Caco-2 (cell line): ENCODE data around the gene PPT1. TPM values are rescaled to one million over a fixed set of nuclear protein-coding genes. Genes with fewer than 3 reads are reported as not detected.

Source experiments
- BruUV-seq: library from RNA; stranded (reverse); fragments of 400-500 nt; replicated peaks from 2 replicates; lab custom pipeline; 2021; lab: Mats Ljungman, UMichigan
- CTCF ChIA-PET: fragments of 300-600 bp; sonication (Branson Sonifier 250); formaldehyde crosslinking; loops from one replicate; lab custom pipeline; 2022; ENCODE audit warnings: antibody characterized with exemption; lab: Charles Lee
- POLR2A ChIA-PET: fragments of 300-600 bp; sonication (Branson Sonifier 250); formaldehyde crosslinking; loops from one replicate; lab custom pipeline; 2022; ENCODE audit warnings: antibody characterized with exemption; lab: Charles Lee
- DNase-seq, 2 experiments: peaks; one replicate each; pipeline versions ENCODE4 v3.0.0 to v3.0.0-alpha.2; 2020 to 2022
- H3K27me3 ChIP-seq: replicated peaks from 2 replicates; pipeline ENCODE4 v1.6.0; 2011; ENCODE audit warnings: low read length; ENCODE audit not compliant: control insufficient read depth, insufficient read depth
- H3K36me3 ChIP-seq: 2 replicates; pipeline ENCODE4 v1.5.1; 2011; ENCODE audit warnings: low read length; ENCODE audit not compliant: control insufficient read depth, insufficient read depth
- H3K4me1 ChIP-seq: fragments of 250-450 bp; sonication (Bioruptor Pico); 2 replicates; pipeline ENCODE4 v1.5.1; 2020; ENCODE audit warnings: mild to moderate bottlenecking
- H3K4me3 ChIP-seq: 2 replicates; pipeline ENCODE4 v1.5.1; 2011; ENCODE audit warnings: low read depth, mild to moderate bottlenecking, control low read depth, low read length
- H3K9me3 ChIP-seq: fragments of 250-450 bp; sonication (Bioruptor Pico); 2 replicates; pipeline ENCODE4 v1.5.1; 2020; ENCODE audit warnings: mild to moderate bottlenecking, moderate library complexity
- H3K27ac Mint-ChIP-seq: one replicate; pipeline ENCODE4 v1.8.0; 2022; ENCODE audit warnings: mixed read lengths; ENCODE audit not compliant: unreplicated experiment
- H3K27me3 Mint-ChIP-seq: one replicate; pipeline ENCODE4 v1.8.0; 2022; ENCODE audit warnings: mixed read lengths; ENCODE audit not compliant: insufficient read depth, unreplicated experiment
- H3K36me3 Mint-ChIP-seq: one replicate; pipeline ENCODE4 v1.8.0; 2022; ENCODE audit warnings: mild to moderate bottlenecking, mixed read lengths; ENCODE audit not compliant: insufficient read depth, unreplicated experiment
- H3K4me1 Mint-ChIP-seq: one replicate; pipeline ENCODE4 v1.8.0; 2022; ENCODE audit warnings: low read depth, mixed read lengths; ENCODE audit not compliant: unreplicated experiment
- H3K4me3 Mint-ChIP-seq: one replicate; pipeline ENCODE4 v1.8.0; 2022; ENCODE audit warnings: mild to moderate bottlenecking, moderate library complexity, mixed read lengths; ENCODE audit not compliant: unreplicated experiment
- H3K9me3 Mint-ChIP-seq: one replicate; pipeline ENCODE4 v1.8.0; 2022; ENCODE audit warnings: mixed read lengths; ENCODE audit not compliant: unreplicated experiment
- CTCF ChIP-seq, 2 experiments: fragments of 200-600 bp in 1 of 2; IDR thresholded peaks; 1 replicate in 1 of 2; 2 replicates in 1 of 2; pipeline versions ENCODE4 v1.5.1 to v1.8.0; 2011 to 2022; ENCODE audit warnings: antibody characterized with exemption in 1 of 2, control low read depth in 1 of 2, inconsistent platforms in 1 of 2, low read depth in 1 of 2, low read length in 1 of 2, mild to moderate bottlenecking in 1 of 2, moderate library complexity in 1 of 2; ENCODE audit not compliant: insufficient read depth in 1 of 2, severe bottlenecking in 1 of 2, unreplicated experiment in 1 of 2
- intact Hi-C: fragments of 100-400 bp; cut with micrococcal nuclease; formaldehyde crosslinking; loops from one replicate; pipeline ENCODE4 v1.10.0; 2022; ENCODE audit not compliant: unreplicated experiment
- total RNA-seq: library from RNA; stranded (reverse); gene quantifications from 2 replicates; pipeline ENCODE4 v1.2.3, GENCODE V29; 2022

Gene PPT1
- total RNA-seq, 1 experiment from 2014 or later, result 144 TPM

GRCh38 chr1:40141878-40142535, 45.0 kb upstream of the PPT1 start:
- no peak for TF ChIP-seq CTCF (IDR thresholded peaks at IDR 0.05; ENCODE audit: insufficient read depth in 1 of 2, low read depth in 1 of 2, low read length in 1 of 2, severe bottlenecking in 1 of 2, unreplicated experiment in 1 of 2)
- no TSS peak for BruUV-seq
- ChIA-PET CTCF (interaction anchor here (2.6 kb wide), 1 partner anchor 197 kb away, joined by 29 read pairs; no protein-coding TSS in a partner anchor), POLR2A (no interaction called here)
- Mint-ChIP-seq H3K27ac (peak overlapping the region; percentile 55), H3K36me3 (peaks cover 15% of the 10 kb centered on the region), H3K4me3 (no peak overlapping the region), H3K27me3 (no peaks in the 10 kb centered on the region), H3K4me1 (peaks cover 19% of the 10 kb centered on the region), H3K9me3 (peaks cover 15% of the 10 kb centered on the region)
- intact Hi-C loops, result loop anchor here (10.0 kb wide), 1 partner anchor 57 kb away; no protein-coding TSS in a partner anchor
- Histone ChIP-seq H3K4me3 (no peak overlapping the region), H3K4me1 (peaks cover 13% of the 10 kb centered on the region), H3K9me3 (peaks cover 10% of the 10 kb centered on the region; the same call in 1 of the 2 replicates), H3K36me3 (no peaks in the 10 kb centered on the region), H3K27me3 (no peaks in the 10 kb centered on the region)
- DNase-seq, result no peak

DNA sequence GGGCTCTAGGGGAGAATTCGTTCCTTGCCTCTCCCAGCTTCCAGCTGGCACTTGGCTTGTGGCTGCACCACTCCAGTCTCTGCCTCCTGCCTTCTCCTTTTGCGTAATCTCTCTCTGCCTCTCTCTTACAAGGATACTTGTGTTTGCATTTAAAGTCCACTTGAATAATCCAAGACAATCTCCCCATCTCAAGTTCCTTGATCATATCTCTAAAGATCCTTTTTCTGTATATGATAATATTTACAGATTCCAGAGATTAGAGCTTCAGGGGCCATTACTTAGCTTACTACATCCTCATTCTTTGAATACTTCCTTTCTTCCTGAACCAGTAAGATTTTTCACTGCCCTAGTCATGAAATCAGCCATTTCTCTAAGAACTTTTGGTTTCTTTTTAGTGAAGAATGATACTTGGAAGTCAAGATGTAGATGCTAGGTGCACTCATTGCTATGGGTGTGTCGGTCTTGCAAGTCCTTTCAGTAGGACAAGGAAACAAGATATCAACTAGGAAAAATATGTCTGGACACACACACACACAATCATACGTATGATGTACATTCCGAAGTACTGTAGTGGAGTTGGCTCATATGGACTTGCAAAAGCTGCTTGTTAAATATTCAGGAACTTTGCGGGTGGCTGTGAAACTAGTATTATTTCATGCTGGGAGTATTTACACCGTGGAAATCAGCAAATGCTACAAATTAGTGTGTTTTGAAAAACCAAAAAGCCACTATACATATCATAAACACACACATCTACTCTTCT, 43.3 kb upstream of the PPT1 start:
- Mint-ChIP-seq H3K27ac (peak overlapping the region; percentile 26), H3K36me3 (peaks cover 15% of the 10 kb centered on the region), H3K27me3 (no peaks in the 10 kb centered on the region), H3K4me1 (peaks cover 19% of the 10 kb centered on the region), H3K4me3 (peak overlapping the region; percentile 47), H3K9me3 (peaks cover 15% of the 10 kb centered on the region)
- intact Hi-C loops, result loop anchor here (1.0 to 10.0 kb wide), 2 partner anchors 9 to 56 kb away; no protein-coding TSS in a partner anchor
- TF ChIP-seq CTCF (IDR thresholded peaks at IDR 0.05; ENCODE audit: insufficient read depth in 1 of 2, low read depth in 1 of 2, low read length in 1 of 2, severe bottlenecking in 1 of 2, unreplicated experiment in 1 of 2), result no peak
- peaks cover 10% of the 10 kb centered on the region; the same call in 1 of the 2 replicates for H3K9me3 ChIP-seq
- peaks cover 13% of the 10 kb centered on the region for H3K4me1 ChIP-seq
- no peaks in the 10 kb centered on the region for H3K36me3 ChIP-seq
- H3K27me3 ChIP-seq, result no peaks in the 10 kb centered on the region
- CTCF ChIA-PET, result interaction anchor here (0.5 to 0.9 kb wide), 4 partner anchors 12 to 198 kb away, joined by 3 to 4 read pairs (median 3); no protein-coding TSS in a partner anchor
- POLR2A ChIA-PET, result interaction anchor here (0.5 to 0.7 kb wide), 2 partner anchors 12 to 96 kb away, joined by 3 to 9 read pairs; no protein-coding TSS in a partner anchor
- DNase-seq, result peak; percentile 49 to 63
- no TSS peak for BruUV-seq
- H3K4me3 ChIP-seq, result no peak overlapping the region

DNA sequence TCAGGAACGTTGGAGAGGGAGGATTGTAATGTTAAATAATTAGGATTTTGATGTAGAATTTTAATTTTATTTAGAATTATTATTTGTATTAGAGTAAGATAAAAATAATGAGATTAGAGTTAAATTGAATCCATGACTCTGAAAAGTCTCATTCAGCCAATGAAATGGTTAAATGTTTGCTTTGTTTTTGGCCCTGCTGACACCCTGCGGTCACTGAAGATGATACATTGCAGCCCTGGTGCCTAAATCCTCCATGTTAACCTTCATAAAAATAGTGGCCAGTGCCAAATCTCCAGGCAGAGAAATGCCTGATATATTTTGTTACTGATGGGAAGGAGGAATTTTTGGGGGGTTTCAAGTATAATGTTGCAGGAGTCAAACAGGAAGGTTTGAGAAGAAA, 36.8 kb upstream of the PPT1 start:
- no TSS peak for BruUV-seq
- Histone ChIP-seq H3K36me3 (no peaks in the 10 kb centered on the region), H3K4me1 (peaks cover 13% of the 10 kb centered on the region), H3K9me3 (peaks cover 10% of the 10 kb centered on the region; the same call in 1 of the 2 replicates), H3K27me3 (no peaks in the 10 kb centered on the region), H3K4me3 (no peak overlapping the region)
- no peak for TF ChIP-seq CTCF (IDR thresholded peaks at IDR 0.05; ENCODE audit: insufficient read depth in 1 of 2, low read depth in 1 of 2, low read length in 1 of 2, severe bottlenecking in 1 of 2, unreplicated experiment in 1 of 2)
- H3K27me3 Mint-ChIP-seq, result no peaks in the 10 kb centered on the region
- POLR2A ChIA-PET, result interaction anchor here (0.6 kb wide), 1 partner anchor 10 kb away, joined by 3 read pairs; no protein-coding TSS in a partner anchor
- intact Hi-C loops, result no loop called here
- H3K36me3 Mint-ChIP-seq, result peaks cover 6% of the 10 kb centered on the region
- H3K4me1 Mint-ChIP-seq, result peaks cover 8% of the 10 kb centered on the region
- DNase-seq, result no peak
- no peak overlapping the region for H3K27ac Mint-ChIP-seq
- CTCF ChIA-PET, result no interaction called here
- H3K4me3 Mint-ChIP-seq, result no peak overlapping the region
- peaks cover 1% of the 10 kb centered on the region for H3K9me3 Mint-ChIP-seq
